K562 (cell line): Measurements from ENCODE around the gene FCHO1. TPM values are rescaled to one million over a fixed set of nuclear protein-coding genes. Genes with fewer than 3 reads are reported as not detected.

Experiments
- CBX5 ChIP-seq: IDR thresholded peaks from 2 replicates; pipeline ENCODE4 v1.6.1; 2014; ENCODE audit warnings: low read depth, borderline replicate concordance
- HCFC1 ChIP-seq: IDR thresholded peaks from 2 replicates; pipeline ENCODE4 v1.6.1; 2012; ENCODE audit warnings: low read depth, low read length, improper control_type of control experiment
- HOXB6 ChIP-seq: fragments of 250-450 bp; sonication (Bioruptor Pico); IDR thresholded peaks from 2 replicates; pipeline ENCODE4 v1.5.1; 2022; ENCODE audit warnings: mild to moderate bottlenecking, borderline replicate concordance
- ILF3 ChIP-seq: fragments of 450-650 bp; IDR thresholded peaks from 2 replicates; pipeline ENCODE4 v1.6.1; 2018; ENCODE audit warnings: antibody characterized with exemption, mild to moderate bottlenecking, moderate library complexity, borderline replicate concordance
- NCOA2 ChIP-seq, 2 experiments: fragments of 450-650 bp; IDR thresholded peaks; 2 replicates each; pipeline ENCODE4 v1.6.1; 2018; ENCODE audit warnings: mild to moderate bottlenecking in 2 of 2, moderate library complexity in 1 of 2; ENCODE audit not compliant: partially characterized antibody in 2 of 2
- TAF7 ChIP-seq: fragments of 450-650 bp; IDR thresholded peaks from 2 replicates; pipeline ENCODE4 v1.6.1; 2016; ENCODE audit warnings: missing genetic modification characterization, missing compliant biosample characterization
- XRCC4 ChIP-seq: IDR thresholded peaks from one replicate; pipeline ENCODE4 v1.6.1; 2011; ENCODE audit not compliant: insufficient read depth, insufficient read length; ENCODE audit errors: extremely low read depth
- ZBED1 ChIP-seq: IDR thresholded peaks from 2 replicates; pipeline ENCODE4 v1.6.1; 2014
- ZNF24 ChIP-seq: fragments of 450-650 bp; IDR thresholded peaks from 2 replicates; pipeline ENCODE4 v1.6.1; 2016
- ZNF717 ChIP-seq: fragments of 250-450 bp; sonication (Bioruptor Pico); IDR thresholded peaks from 2 replicates; pipeline ENCODE4 v1.5.0; 2021
- ZNF785 ChIP-seq: fragments of 250-450 bp; sonication (Bioruptor Pico); IDR thresholded peaks from 2 replicates; pipeline ENCODE4 v1.4.0; 2020; ENCODE audit warnings: mild to moderate bottlenecking
- polyA plus RNA-seq, 8 experiments: library from polyadenylated mRNA; depleted of rRNA in 4 of 8; stranded (reverse) in 5 of 8; unstranded in 3 of 8; fragments of >200 nt; fragmentation: Nextera tagmentation in 2 of 8; fragmentation: Illumina TruSeq in 1 of 8; extraction: Ambion mirVana in 2 of 8; extraction: Trizol in 1 of 8; gene quantifications; 2 replicates each; pipeline versions ENCODE4 v1.2.1 to v1.2.3, GENCODE V29; 2011 to 2014; ENCODE audit warnings: inconsistent platforms in 1 of 8, missing spikeins in 1 of 8
- total RNA-seq, 7 experiments: library from RNA; depleted of rRNA in 6 of 7; stranded (reverse); fragments of >200 nt in 6 of 7; fragmentation: Illumina TruSeq in 2 of 7; extraction: Trizol in 2 of 7; gene quantifications; 2 replicates each; pipeline versions ENCODE4 v1.2.1 to v1.2.3, GENCODE V29; 2011 to 2021; ENCODE audit warnings: low replicate concordance in 1 of 7
- TF ChIP-seq, protein P1 (sequence below): sonication (generic); formaldehyde crosslinking; IDR thresholded peaks from 2 replicates; pipeline ENCODE4 v1.8.1; 2023; ENCODE audit warnings: mild to moderate bottlenecking, missing genetic modification reagents
- TF ChIP-seq, protein P2 (sequence below): fragments of 450-650 bp; IDR thresholded peaks from 2 replicates; pipeline ENCODE4 v1.6.1; 2016; ENCODE audit warnings: low read depth
- TF ChIP-seq, protein P3 (sequence below), 2 experiments: IDR thresholded peaks; 2 replicates each; pipeline ENCODE4 v1.6.1; 2012; ENCODE audit warnings: improper control_type of control experiment in 2 of 2, low read depth in 2 of 2, low read length in 2 of 2, borderline replicate concordance in 1 of 2
- TF ChIP-seq, protein P4 (sequence below): fragments of 450-650 bp; IDR thresholded peaks from 2 replicates; pipeline ENCODE4 v1.6.1; 2016; ENCODE audit warnings: missing biosample characterization, missing genetic modification characterization

The FCHO1 gene
- total and polyA plus RNA-seq, 9 of the 15 experiments (the other 6 are each of a cell fraction or from before 2014, with no cell fraction given) = 0.21 to 58.9 (median 18.3) TPM

DNA sequence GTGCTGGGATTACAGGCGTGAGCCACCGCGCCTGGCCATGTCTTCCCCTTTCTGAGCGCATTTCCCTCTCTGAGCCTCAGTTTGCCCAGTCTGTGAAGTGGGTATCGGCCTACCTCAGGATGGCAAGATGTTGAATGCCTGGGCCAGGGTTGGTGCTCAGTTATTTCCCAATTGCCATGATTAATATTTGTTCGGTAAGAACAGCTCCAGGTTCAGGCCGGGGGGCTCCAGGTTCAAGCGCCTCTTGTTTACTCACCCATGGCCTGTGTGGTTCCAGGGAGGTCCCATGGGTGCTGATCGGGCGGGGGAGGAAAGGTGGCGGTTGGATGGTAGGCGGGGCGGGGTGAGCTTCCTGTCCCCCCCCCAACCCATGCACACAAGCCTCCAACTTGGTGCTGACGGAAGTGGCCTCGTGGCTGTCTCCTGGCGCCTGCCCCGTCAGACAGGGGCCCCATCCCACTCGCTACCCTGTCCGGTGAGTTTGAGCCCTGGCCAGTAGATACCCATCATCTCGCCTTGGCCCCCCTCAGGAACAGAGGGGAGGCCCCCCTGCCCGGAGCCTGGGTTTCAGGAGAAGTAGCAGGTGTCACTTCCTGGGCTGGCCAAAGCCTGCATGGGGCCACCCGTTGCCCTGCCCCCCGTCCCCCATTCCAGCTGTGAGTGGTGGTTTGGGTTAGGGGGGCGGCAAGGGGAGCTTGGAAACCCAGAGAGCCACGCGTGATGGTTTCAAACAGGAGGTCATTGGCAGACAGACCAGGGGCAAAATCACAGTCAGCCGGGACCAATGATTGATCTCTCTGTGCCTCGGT lies at the start of gene FCHO1 (continued):
- TF ChIP-seq ILF3 (no peak), TAF7 (tag) (no peak), ZNF717 (CRISPR knock-in tag) (peak; percentile 68; the same call in 1 of the 2 replicates), ZBED1 (0 out of 2 replicates have a peak, but pooled peaks have one; percentile 57), ZNF785 (CRISPR knock-in tag) (no peak), HCFC1 (no peak; the same call in 1 of the 2 replicates), XRCC4 (no peak), HOXB6 (no peak), NCOA2 (IDR thresholded peaks at IDR 0.05; ENCODE audit: partially characterized antibody in 2 of 2) (no peak), CBX5 (no peak), ZNF24 (no peak; the same call in none of the 2 replicates)
- TF ChIP-seq, protein P1, sequence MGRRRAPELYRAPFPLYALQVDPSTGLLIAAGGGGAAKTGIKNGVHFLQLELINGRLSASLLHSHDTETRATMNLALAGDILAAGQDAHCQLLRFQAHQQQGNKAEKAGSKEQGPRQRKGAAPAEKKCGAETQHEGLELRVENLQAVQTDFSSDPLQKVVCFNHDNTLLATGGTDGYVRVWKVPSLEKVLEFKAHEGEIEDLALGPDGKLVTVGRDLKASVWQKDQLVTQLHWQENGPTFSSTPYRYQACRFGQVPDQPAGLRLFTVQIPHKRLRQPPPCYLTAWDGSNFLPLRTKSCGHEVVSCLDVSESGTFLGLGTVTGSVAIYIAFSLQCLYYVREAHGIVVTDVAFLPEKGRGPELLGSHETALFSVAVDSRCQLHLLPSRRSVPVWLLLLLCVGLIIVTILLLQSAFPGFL (CRISPR knock-in tag) = no peak
- TF ChIP-seq, protein P2, sequence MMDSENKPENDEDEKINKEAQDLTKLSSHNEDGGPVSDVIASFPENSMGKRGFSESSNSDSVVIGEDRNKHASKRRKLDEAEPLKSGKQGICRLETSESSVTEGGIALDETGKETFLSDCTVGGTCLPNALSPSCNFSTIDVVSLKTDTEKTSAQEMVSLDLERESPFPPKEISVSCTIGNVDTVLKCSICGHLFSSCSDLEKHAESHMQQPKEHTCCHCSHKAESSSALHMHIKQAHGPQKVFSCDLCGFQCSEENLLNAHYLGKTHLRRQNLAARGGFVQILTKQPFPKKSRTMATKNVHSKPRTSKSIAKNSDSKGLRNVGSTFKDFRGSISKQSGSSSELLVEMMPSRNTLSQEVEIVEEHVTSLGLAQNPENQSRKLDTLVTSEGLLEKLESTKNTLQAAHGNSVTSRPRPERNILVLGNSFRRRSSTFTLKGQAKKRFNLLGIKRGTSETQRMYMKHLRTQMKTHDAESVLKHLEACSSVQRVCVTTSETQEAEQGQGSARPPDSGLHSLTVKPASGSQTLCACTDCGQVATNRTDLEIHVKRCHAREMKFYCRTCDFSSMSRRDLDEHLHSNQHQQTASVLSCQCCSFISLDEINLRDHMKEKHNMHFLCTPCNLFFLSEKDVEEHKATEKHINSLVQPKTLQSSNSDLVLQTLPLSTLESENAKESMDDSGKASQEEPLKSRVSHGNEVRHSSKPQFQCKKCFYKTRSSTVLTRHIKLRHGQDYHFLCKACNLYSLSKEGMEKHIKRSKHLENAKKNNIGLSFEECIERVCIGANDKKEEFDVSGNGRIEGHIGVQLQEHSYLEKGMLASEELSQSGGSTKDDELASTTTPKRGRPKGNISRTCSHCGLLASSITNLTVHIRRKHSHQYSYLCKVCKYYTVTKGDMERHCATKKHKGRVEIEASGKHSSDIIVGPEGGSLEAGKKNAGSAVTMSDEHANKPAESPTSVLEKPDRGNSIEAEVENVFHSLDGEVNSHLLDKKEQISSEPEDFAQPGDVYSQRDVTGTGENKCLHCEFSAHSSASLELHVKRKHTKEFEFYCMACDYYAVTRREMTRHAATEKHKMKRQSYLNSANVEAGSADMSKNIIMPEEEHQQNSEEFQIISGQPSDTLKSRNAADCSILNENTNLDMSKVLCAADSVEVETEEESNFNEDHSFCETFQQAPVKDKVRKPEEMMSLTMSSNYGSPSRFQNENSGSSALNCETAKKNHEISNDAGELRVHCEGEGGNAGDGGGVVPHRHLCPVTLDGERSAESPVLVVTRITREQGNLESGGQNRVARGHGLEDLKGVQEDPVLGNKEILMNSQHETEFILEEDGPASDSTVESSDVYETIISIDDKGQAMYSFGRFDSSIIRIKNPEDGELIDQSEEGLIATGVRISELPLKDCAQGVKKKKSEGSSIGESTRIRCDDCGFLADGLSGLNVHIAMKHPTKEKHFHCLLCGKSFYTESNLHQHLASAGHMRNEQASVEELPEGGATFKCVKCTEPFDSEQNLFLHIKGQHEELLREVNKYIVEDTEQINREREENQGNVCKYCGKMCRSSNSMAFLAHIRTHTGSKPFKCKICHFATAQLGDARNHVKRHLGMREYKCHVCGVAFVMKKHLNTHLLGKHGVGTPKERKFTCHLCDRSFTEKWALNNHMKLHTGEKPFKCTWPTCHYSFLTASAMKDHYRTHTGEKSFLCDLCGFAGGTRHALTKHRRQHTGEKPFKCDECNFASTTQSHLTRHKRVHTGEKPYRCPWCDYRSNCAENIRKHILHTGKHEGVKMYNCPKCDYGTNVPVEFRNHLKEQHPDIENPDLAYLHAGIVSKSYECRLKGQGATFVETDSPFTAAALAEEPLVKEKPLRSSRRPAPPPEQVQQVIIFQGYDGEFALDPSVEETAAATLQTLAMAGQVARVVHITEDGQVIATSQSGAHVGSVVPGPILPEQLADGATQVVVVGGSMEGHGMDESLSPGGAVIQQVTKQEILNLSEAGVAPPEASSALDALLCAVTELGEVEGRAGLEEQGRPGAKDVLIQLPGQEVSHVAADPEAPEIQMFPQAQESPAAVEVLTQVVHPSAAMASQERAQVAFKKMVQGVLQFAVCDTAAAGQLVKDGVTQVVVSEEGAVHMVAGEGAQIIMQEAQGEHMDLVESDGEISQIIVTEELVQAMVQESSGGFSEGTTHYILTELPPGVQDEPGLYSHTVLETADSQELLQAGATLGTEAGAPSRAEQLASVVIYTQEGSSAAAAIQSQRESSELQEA = no peak
- TF ChIP-seq, protein P3, sequence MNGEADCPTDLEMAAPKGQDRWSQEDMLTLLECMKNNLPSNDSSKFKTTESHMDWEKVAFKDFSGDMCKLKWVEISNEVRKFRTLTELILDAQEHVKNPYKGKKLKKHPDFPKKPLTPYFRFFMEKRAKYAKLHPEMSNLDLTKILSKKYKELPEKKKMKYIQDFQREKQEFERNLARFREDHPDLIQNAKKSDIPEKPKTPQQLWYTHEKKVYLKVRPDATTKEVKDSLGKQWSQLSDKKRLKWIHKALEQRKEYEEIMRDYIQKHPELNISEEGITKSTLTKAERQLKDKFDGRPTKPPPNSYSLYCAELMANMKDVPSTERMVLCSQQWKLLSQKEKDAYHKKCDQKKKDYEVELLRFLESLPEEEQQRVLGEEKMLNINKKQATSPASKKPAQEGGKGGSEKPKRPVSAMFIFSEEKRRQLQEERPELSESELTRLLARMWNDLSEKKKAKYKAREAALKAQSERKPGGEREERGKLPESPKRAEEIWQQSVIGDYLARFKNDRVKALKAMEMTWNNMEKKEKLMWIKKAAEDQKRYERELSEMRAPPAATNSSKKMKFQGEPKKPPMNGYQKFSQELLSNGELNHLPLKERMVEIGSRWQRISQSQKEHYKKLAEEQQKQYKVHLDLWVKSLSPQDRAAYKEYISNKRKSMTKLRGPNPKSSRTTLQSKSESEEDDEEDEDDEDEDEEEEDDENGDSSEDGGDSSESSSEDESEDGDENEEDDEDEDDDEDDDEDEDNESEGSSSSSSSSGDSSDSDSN (IDR thresholded peaks at IDR 0.05; ENCODE audit: borderline replicate concordance in 1 of 2, low read depth in 2 of 2, low read length in 2 of 2) = 0 out of 4 replicates have a peak, but pooled peaks of 1 of the 2 experiments have one; percentile 10
- TF ChIP-seq, protein P4, sequence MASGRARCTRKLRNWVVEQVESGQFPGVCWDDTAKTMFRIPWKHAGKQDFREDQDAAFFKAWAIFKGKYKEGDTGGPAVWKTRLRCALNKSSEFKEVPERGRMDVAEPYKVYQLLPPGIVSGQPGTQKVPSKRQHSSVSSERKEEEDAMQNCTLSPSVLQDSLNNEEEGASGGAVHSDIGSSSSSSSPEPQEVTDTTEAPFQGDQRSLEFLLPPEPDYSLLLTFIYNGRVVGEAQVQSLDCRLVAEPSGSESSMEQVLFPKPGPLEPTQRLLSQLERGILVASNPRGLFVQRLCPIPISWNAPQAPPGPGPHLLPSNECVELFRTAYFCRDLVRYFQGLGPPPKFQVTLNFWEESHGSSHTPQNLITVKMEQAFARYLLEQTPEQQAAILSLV (tag) = no peak
